NCI-H82 treated with DMSO at 0.1 percent for 48 hours (cell line): ENCODE measurements around the gene RSRC1.
"Not testable (repeated sequence)": the region's sequence is repeated elsewhere in the genome, so short reads cannot be mapped to it uniquely, and the experiment has no call there.

ENCODE experiments used
- DNase-seq: peaks from one replicate; lab custom pipeline; 2025; ENCODE audit not compliant: unreplicated experiment; lab: John Stamatoyannopoulos, UW

RSRC1 gene

DNA sequence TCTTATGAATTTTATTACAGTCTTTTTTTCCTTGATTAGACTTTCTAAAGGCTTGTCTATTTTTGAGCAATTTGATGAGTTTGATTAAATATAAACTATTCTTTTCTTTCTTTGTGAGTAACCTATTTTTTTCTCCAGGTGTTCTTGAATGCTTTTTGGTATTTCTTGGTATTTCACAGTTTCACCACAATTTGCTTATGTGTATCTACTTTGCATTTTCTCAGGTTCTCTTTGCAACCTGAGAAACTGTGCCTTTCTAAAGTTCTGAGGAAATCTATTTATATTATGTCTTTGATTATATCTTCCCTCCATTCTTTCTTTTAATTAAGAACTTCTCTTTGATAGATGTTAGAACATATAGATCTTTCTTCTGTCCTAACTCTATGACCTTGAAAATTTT, 344.0 kb downstream of the RSRC1 start:
- DNase-seq, result no peak

DNA sequence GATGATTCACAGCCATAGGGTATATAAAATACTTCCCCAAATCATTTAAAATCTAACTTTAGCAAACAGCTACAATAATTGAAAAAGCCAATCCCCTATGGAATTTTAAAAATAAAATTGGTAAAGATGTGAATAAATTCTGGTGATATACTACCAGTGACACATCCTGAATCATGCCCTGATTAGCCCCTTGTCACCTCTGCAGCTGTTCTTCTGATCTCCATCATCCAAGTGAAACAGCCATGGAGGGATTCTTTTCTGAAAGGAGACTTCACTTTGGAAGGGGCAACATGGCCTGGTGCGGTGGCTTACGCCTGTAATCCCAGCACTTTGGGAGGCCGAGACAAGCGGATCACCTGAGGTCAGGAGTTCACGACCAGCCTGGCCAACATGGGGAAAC, 345.5 kb downstream of the RSRC1 start:
- no peak for DNase-seq

- DNase-seq, result no peak
These were observed 346.2 kb downstream of the RSRC1 start for GRCh38 chr3:158456114-158456513.

DNA sequence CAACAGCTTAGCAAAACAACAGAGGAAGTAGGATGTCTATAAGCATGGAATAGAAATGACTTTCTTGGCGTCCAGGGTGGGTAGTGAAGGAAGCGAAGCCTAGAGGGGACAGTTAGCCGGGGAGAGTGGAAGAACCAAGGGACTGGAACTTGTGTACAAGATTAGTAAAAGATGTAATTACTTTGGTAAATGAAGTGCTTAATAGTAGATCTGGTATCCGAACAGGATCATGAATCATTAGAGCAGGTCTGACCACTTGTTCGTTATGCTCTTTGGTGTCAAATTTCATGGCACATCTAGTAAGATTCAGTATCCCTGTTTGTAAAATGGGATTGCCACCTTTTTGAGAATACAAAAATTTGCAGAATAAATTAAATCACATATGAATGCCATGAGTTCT, 348.6 kb downstream of the RSRC1 start:
- DNase-seq, result peak; percentile 27

- DNase-seq, result no peak
These were observed 351.0 kb downstream of the RSRC1 start for GRCh38 chr3:158460926-158461325.

GRCh38 chr3:158463556-158463955, 353.7 kb downstream of the RSRC1 start:
- DNase-seq, result no peak

- no peak for DNase-seq
These were observed 355.2 kb downstream of the RSRC1 start for GRCh38 chr3:158465074-158465473.

DNA sequence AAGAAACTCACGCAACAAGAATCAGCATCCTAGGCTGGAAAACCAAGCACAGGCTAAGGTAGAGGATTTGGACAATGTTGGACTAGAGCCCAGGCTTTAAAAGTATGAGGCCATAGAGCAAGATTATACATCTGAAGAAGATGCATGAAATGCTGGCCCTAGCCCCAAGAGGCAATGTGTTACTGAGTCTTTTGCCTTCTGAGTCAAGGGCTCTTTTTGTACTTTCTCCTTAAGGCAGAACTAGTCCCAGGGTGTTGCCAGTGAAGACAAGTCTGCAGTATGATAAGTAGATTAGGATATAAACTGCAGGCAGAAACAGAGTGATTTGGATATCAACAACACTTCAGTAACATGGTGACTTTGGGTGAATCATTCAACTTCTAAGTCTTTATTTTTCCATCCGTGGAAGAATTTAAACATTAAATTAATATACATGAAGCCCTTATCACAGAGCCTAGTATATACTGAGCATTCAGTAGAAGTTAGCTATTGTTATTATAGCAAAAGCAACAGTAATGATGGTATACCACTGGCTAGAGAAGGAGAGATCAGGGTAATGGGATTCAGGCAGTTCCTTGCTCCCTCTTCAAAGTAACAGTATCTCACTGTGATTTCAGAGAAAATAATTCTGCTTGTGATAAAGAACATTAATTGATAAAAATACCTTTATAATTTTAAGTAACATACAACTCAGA, 361.2 kb downstream of the RSRC1 start:
- DNase-seq, result no peak

- no peak for DNase-seq
These were observed 361.9 kb downstream of the RSRC1 start for GRCh38 chr3:158471639-158472294.

DNA sequence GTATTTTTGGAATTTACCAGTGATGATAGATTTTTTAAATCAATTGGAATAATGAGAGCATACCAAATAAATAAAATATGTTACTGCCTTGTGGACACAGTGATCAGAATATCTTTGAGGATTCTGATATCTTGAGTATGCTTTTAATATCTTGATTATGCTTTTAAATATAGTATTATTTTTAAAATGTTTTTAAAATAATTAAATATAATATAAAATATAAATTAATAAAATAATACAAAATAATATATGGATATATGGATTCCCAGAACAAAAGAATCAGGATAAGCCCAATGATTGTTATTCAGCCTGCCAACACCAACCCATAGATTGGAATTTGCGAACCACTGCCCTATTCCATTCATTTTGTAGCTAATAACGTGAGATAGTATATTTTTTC, 369.2 kb downstream of the RSRC1 start:
- no peak for DNase-seq

DNA sequence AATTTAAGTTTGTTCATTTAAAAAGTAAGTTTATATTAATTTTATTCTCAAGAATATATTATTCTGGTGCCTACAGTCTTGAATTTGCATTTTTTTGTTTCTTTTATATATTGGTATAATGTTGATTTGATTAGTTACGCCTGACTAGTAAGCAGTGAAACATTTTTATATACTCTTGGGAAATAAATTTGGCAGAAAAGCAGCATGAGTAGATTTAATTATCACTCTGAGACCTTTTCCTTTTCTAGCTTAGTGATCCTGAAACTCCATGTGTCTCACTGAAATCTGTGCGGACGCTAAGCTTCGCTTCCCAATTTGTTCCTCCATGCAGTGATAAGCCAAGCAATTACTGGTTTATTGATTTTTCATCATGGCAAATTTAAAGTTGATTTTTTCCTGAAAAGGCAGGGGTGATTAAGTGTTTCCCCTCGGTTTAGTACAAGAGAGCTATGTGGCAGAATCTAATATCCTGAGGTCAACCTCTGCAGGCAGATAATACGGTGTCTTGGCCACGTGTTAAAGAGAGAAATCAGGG, 373.9 kb downstream of the RSRC1 start:
- DNase-seq, result no peak

DNA sequence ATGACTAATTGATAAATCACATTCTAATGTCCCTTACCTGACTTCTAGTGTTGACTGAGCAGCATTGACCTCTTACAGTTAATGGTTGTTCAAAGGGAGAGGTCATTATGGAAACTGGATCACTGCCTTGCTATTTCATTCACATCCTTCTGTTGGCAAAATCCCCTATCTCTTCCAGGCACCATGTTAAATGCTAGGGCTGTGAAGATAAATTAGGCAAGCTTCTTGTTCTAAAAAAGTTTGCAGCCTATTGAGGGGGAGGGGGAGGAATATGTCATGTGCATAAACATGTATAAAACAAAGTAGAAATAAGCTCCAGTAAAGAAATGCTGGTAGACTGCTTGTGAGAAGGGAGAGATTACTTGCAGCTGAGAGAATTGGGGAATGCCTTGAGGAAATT, 376.3 kb downstream of the RSRC1 start:
- DNase-seq, result no peak

DNA sequence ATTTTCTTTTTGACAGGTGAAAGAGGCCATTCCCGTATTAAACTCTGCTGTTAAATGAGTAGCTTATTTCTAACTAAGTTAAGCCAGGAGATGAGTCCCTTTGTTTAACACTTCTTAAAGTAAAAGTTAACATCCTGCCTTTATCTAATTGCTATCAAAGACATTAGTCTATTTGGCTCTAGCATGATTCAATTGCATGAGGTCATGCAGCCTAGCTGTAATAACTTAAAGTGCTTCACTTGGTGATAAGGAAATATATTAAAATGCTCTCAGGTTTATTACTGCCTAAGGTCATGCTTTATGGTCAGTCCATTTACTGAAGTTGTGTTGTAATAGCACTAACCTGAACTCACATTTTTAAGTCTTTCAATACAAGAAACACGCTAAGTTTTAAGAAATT, 378.8 kb downstream of the RSRC1 start:
- no peak for DNase-seq

DNA sequence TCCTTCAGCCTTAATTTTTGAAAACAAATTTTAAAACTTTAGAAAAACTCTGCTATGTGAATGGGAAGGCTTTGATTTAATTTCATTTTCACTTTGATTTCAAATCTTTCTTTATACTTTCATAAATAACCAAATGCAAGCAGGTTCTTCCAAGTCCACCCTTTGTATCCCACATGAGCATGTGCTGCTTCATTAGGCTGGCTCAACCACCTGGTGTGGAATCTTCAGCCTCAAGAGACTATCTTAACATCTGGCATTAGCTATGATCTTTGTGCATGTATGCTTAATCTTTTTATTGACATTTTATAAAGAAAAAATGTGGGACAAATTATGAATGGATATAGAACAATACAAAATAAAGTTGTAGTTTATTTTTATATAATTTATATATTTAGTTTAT, 379.3 kb downstream of the RSRC1 start:
- DNase-seq, result peak; percentile 7

GRCh38 chr3:158491968-158492367, 382.1 kb downstream of the RSRC1 start:
- no peak for DNase-seq

GRCh38 chr3:158492685-158493084, 382.8 kb downstream of the RSRC1 start:
- DNase-seq, result no peak

DNA sequence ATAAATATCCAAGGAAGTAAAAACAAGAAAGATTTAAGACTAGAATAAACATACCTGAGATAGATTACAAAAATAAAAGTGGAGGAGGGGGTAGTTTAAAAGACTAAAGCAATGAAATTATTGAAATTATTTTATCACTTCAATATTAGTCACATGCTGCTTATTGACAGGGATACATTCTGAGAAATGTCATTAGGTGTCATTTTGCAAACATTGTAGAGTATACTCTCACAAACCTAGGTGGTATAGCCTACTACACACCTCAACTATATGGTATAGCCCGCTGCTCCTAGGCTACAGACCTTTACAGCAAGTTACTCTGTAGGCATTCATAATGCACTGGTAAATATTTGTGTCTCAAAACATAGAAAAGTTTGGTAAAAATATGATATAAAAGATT, 384.0 kb downstream of the RSRC1 start:
- no peak for DNase-seq

- DNase-seq, result no peak
These were observed 384.8 kb downstream of the RSRC1 start for GRCh38 chr3:158494673-158495072.

DNA sequence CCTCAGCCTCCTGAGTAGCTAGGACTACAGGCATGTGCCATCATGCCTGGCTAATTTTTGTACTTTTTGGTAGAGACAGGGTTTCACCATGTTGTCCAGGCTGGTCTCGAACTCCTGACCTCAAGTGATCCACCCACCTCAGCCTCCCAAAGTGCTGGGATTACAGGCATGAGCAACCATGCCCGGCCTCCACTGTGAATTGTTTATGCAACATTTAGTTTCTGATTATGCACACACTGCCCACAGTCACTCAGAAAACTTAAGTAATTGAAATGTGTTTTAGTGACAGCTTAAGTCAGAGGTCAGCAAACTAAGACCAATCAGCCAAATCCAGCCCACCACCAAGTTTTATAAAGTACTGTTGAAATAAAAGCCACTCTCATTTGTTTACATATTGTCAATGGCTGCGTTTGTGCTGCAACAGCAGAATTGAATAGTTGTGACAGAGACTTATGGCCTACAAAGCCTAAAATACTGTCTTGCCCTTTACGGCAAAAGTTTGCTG, 385.6 kb downstream of the RSRC1 start:
- DNase-seq, result not testable (repeated sequence)

DNA sequence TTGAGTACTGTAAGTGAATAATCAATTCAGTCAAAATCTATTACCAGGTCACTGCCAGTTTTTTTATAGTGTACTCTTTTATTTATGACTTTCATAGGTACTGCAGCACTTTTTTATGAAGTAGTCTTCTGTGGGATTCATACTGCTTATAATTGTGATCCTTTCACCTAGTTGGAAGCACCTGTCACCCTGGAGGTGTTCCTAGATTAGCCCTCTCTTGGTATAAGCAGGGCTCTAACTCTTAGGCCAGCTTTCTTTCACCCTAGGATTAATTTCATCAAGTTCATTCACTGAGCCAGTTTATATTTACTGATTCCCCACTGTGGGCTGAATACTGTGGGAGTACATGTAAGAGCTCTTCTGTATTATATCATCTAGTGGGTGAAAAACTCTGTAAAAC, 395.2 kb downstream of the RSRC1 start:
- no peak for DNase-seq

GRCh38 chr3:158506456-158506855, 396.6 kb downstream of the RSRC1 start:
- DNase-seq, result no peak

- DNase-seq, result no peak
These were observed 398.6 kb downstream of the RSRC1 start for GRCh38 chr3:158508481-158508880.
